Body of pancreas (tissue), 4 donors: ENCODE results near the gene MRPL11.
"Not testable (repeated sequence)": the region's sequence is repeated elsewhere in the genome, so short reads cannot be mapped to it uniquely, and the experiment has no call there.

Source experiments
- POLR2A ChIP-seq, 3 donors: fragments of 450-650 bp; IDR thresholded peaks; one replicate each; pipeline ENCODE4 v1.6.1; 2016; ENCODE audit warnings: antibody characterized with exemption in 3 of 3, mild to moderate bottlenecking in 2 of 3
- TF ChIP-seq, protein P1 (sequence below), 7 experiments: fragments of 450-650 bp in 4 of 7; fragments of 200-600 bp in 3 of 7; sonication (generic) in 3 of 7; IDR thresholded peaks; one replicate each; pipeline ENCODE4 v1.5.1; 2016 to 2019; ENCODE audit warnings: antibody characterized with exemption in 7 of 7

GRCh38 chr11:66440101-66440939 is 1.7 kb upstream of the MRPL11 start:
- TF ChIP-seq, protein P1, sequence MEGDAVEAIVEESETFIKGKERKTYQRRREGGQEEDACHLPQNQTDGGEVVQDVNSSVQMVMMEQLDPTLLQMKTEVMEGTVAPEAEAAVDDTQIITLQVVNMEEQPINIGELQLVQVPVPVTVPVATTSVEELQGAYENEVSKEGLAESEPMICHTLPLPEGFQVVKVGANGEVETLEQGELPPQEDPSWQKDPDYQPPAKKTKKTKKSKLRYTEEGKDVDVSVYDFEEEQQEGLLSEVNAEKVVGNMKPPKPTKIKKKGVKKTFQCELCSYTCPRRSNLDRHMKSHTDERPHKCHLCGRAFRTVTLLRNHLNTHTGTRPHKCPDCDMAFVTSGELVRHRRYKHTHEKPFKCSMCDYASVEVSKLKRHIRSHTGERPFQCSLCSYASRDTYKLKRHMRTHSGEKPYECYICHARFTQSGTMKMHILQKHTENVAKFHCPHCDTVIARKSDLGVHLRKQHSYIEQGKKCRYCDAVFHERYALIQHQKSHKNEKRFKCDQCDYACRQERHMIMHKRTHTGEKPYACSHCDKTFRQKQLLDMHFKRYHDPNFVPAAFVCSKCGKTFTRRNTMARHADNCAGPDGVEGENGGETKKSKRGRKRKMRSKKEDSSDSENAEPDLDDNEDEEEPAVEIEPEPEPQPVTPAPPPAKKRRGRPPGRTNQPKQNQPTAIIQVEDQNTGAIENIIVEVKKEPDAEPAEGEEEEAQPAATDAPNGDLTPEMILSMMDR (IDR thresholded peaks at IDR 0.05), result not testable (repeated sequence)
- not testable (repeated sequence) for TF ChIP-seq POLR2A (IDR thresholded peaks at IDR 0.05)
